AG04450 (cell line): ENCODE results near the gene C22orf31. TPM values are rescaled to one million over a fixed set of nuclear protein-coding genes. Genes with fewer than 3 reads are reported as not detected.
A peak's percentile ranks its signal among the peaks of the same experiment; 100 is the strongest.

Experiments used
- CTCF ChIA-PET: fragments of 300-600, 350-600 bp; formaldehyde crosslinking; extraction: SDS; loops from one replicate; lab custom pipeline; 2022; ENCODE audit warnings: antibody characterized with exemption, inconsistent platforms; lab: Charles Lee
- POLR2A ChIA-PET: fragments of 350-600 bp; formaldehyde crosslinking; extraction: SDS; loops from one replicate; lab custom pipeline; 2021; ENCODE audit warnings: antibody characterized with exemption, inconsistent platforms; lab: Yijun Ruan, JAX
- DNase-seq: peaks from one replicate; pipeline ENCODE4 v3.0.0-alpha.2; 2011; ENCODE audit warnings: low read depth, low spot score
- H3K27ac ChIP-seq: one replicate; pipeline ENCODE4 v1.5.1; 2012; ENCODE audit warnings: low read depth, low read length, control low read depth
- H3K27me3 ChIP-seq: one replicate; pipeline ENCODE4 v1.6.0; 2012; ENCODE audit warnings: low read length; ENCODE audit not compliant: control insufficient read depth, insufficient read depth
- H3K4me3 ChIP-seq: 2 replicates; pipeline ENCODE4 v1.5.1; 2011; ENCODE audit warnings: mild to moderate bottlenecking, low read depth, low read length, control low read depth
- H3K9me3 ChIP-seq: 2 replicates; pipeline ENCODE4 v1.5.1; 2012; ENCODE audit warnings: low read length; ENCODE audit not compliant: control insufficient read depth, insufficient read depth
- polyA plus RNA-seq: library from polyadenylated mRNA; depleted of rRNA; stranded (reverse); fragments of >200 nt; gene quantifications from 2 replicates; pipeline ENCODE4 v1.2.3, GENCODE V29; 2011
- TF ChIP-seq, protein P1 (sequence below): IDR thresholded peaks from 2 replicates; pipeline ENCODE4 v1.5.1; 2011; ENCODE audit warnings: low read depth, low read length, control low read depth, inconsistent platforms

The C22orf31 gene
- polyA plus RNA-seq, 1 experiment: 0.11 TPM

- ChIA-PET CTCF (interaction anchor here (0.7 to 1.4 kb wide), 2 partner anchors 81 to 173 kb away, joined by 3 read pairs; no protein-coding TSS in a partner anchor), POLR2A (interaction anchor here (0.6 kb wide), 1 partner anchor 17 kb away, joined by 3 read pairs; no protein-coding TSS in a partner anchor)
- no peak for DNase-seq
- H3K4me3 ChIP-seq: peak within 1 kb of the TSS; percentile 70
- H3K9me3 ChIP-seq: peaks cover 9% of the 10 kb centered on the region; the same call in 1 of the 2 replicates
- TF ChIP-seq, protein P1, sequence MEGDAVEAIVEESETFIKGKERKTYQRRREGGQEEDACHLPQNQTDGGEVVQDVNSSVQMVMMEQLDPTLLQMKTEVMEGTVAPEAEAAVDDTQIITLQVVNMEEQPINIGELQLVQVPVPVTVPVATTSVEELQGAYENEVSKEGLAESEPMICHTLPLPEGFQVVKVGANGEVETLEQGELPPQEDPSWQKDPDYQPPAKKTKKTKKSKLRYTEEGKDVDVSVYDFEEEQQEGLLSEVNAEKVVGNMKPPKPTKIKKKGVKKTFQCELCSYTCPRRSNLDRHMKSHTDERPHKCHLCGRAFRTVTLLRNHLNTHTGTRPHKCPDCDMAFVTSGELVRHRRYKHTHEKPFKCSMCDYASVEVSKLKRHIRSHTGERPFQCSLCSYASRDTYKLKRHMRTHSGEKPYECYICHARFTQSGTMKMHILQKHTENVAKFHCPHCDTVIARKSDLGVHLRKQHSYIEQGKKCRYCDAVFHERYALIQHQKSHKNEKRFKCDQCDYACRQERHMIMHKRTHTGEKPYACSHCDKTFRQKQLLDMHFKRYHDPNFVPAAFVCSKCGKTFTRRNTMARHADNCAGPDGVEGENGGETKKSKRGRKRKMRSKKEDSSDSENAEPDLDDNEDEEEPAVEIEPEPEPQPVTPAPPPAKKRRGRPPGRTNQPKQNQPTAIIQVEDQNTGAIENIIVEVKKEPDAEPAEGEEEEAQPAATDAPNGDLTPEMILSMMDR: no peak
- peaks cover 20% of the 10 kb centered on the region for H3K27me3 ChIP-seq
- no peak within 1 kb of the TSS for H3K27ac ChIP-seq
Measured at GRCh38 chr22:29072979-29073617, 11.5 kb upstream of the C22orf31 start, which contains the start of gene KREMEN1. Gene KREMEN1, plus strand, starts transcription at chr22:29073035. Its CDS starts 96 bp downstream, at chr22:29073131.

DNA sequence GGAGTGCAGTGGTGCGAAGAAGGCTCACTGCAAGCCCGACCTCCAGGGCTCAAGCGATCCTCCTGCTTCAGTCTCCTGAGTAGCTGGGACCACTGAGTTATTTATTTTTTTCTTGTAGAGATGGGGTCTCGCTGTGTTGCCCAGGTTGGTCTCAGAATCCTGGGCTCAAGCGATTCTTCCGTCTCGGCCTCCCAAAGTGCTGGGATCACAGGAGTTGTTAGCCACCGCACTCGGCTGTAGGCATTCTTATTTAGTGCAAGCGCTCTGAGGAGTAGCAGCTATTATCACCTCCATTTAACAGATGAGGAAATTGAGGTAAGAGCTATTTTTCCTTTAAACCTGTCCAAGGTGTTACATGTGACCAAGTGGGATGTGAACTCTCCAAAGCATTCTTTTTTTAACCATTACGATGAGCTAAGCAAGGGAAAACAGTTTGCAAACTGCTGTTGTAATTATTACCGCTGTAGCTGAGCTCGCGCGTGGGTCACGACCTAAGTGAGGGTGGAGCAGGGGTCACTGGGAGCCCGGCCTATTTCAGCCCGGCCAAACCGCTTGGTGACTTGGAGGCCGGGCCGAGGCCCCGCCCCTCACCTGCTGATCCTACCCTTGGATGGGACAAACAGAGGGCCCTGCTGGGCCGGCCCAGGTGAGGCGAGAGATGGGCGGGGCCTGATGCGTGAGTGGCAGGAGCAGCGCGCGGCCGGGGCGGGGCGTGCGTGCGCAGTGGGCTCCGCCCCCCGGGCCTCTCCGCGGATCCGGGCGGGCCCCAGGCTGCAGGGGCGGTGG, 10.8 kb upstream of the C22orf31 start:
- DNase-seq: no peak
- CTCF ChIA-PET: interaction anchor here (0.7 to 1.4 kb wide), 2 partner anchors 82 to 173 kb away, joined by 3 read pairs; no protein-coding TSS in a partner anchor
- Histone ChIP-seq H3K4me3 (peak overlapping the region; percentile 51), H3K9me3 (peaks cover 9% of the 10 kb centered on the region; the same call in 1 of the 2 replicates), H3K27ac (no peak overlapping the region), H3K27me3 (peaks cover 23% of the 10 kb centered on the region)
- POLR2A ChIA-PET: interaction anchor here (0.6 kb wide), 1 partner anchor 18 kb away, joined by 3 read pairs; no protein-coding TSS in a partner anchor
- TF ChIP-seq, protein P1: no peak

DNA sequence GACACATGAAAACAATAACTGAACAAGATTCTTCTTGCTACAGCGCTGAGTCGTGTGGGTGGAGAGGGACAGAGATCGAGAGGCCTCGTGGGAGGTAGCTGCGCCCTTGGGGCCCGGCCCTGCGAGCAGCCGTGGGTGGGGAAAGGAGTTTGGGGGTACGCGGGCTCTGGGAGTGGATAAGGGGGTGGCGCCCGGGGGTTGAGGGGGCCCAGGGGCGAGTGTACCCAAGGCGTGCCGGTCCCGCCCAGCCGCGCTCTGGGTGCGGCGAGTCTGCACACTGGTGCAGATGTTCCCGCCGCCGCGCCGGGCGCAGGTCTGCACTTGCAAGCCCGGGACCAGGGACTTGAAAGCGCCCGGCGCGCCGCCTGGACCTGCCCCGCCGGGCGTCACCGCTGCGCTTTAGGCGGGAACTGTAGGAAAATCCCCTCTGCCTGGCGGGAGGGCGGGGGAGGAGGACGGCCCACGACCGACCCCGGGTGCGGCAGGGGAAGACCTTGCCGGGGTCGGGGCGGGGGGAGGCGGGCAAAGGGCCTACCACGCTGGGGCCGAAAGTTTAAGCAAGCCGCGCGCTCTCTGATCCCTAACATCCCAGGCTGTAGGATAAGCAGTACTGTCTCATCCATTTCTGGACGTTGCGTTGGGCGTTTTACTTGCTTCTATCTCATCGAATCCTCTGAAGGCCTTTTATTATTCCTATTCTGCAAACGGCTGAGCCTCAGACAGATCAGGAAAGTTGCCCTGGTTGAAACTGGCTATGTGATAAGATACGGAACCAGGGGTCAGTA, 9.8 kb upstream of the C22orf31 start:
- TF ChIP-seq, protein P1: no peak
- Histone ChIP-seq H3K27me3 (peaks cover 23% of the 10 kb centered on the region), H3K4me3 (peak overlapping the region; percentile 10), H3K27ac (no peak overlapping the region), H3K9me3 (peaks cover 9% of the 10 kb centered on the region; the same call in 1 of the 2 replicates)
- CTCF ChIA-PET: interaction anchor here (0.5 kb wide), 1 partner anchor 32 kb away, joined by 5 read pairs; no protein-coding TSS in a partner anchor
- POLR2A ChIA-PET: no interaction called here
- no peak for DNase-seq

GRCh38 chr22:29070490-29070889, 8.9 kb upstream of the C22orf31 start:
- H3K27ac ChIP-seq: no peak overlapping the region
- no peak for DNase-seq
- peaks cover 23% of the 10 kb centered on the region for H3K27me3 ChIP-seq
- H3K4me3 ChIP-seq: no peak overlapping the region
- ChIA-PET POLR2A (no interaction called here), CTCF (interaction anchor here (0.6 kb wide), 1 partner anchor 462 kb away, joined by 4 read pairs; no protein-coding TSS in a partner anchor)
- TF ChIP-seq, protein P1: no peak
- peaks cover 9% of the 10 kb centered on the region; the same call in 1 of the 2 replicates for H3K9me3 ChIP-seq
